Measurements from ENCODE around the gene SPATA2L. TPM values are rescaled to one million over a fixed set of nuclear protein-coding genes. Genes with fewer than 3 reads are reported as not detected.

Gene SPATA2L
- total RNA-seq, 1 donor: 37.7 TPM

- no peak for DNase-seq (ENCODE audit: low read depth in 2 of 3, low spot score in 2 of 3)
These were observed 40.3 kb downstream of the SPATA2L start for GRCh38 chr16:89661215-89661614.

- DNase-seq (ENCODE audit: low read depth in 2 of 3, low spot score in 2 of 3): no peak
These were observed 41.4 kb downstream of the SPATA2L start for GRCh38 chr16:89660146-89660545.

- DNase-seq (ENCODE audit: low read depth in 2 of 3, low spot score in 2 of 3): no peak
These were observed 43.2 kb downstream of the SPATA2L start for GRCh38 chr16:89658221-89658879.

GRCh38 chr16:89657442-89658220, 43.9 kb downstream of the SPATA2L start, which contains the start of the genes CHMP1A and SPATA33:
TSS of gene CHMP1A (minus strand) at chr16:89657708. CDS start at chr16:89657588, 120 bp downstream.
TSS of gene SPATA33 (plus strand) at chr16:89657836. CDS start at chr16:89657912, 76 bp downstream.
- DNase-seq (ENCODE audit: low read depth in 2 of 3, low spot score in 2 of 3): peak; percentile 88 to 93 (median 89)

- DNase-seq (ENCODE audit: low read depth in 2 of 3, low spot score in 2 of 3): no peak
These were observed 44.9 kb downstream of the SPATA2L start for GRCh38 chr16:89656435-89657121.

- DNase-seq (ENCODE audit: low read depth in 2 of 3, low spot score in 2 of 3): no peak
These were observed 46.4 kb downstream of the SPATA2L start for GRCh38 chr16:89655062-89655643.

- no peak for DNase-seq (ENCODE audit: low read depth in 2 of 3, low spot score in 2 of 3)
These were observed 47.7 kb downstream of the SPATA2L start for GRCh38 chr16:89653656-89654295.

- no peak for DNase-seq (ENCODE audit: low read depth in 2 of 3, low spot score in 2 of 3)
These were observed 49.9 kb downstream of the SPATA2L start for GRCh38 chr16:89651584-89651983.

GRCh38 chr16:89646906-89647305, 54.6 kb downstream of the SPATA2L start:
- no peak for DNase-seq (ENCODE audit: low read depth in 2 of 3, low spot score in 2 of 3)

Other genes with a start within 250 kb of the SPATA2L start
- gene ANKRD11, start 211.1 kb downstream of the SPATA2L start, total RNA-seq: 80.8 TPM
- gene SPG7, start 193.3 kb downstream of the SPATA2L start, total RNA-seq: 132 TPM
- 12,006 TPM for gene RPL13, start 141.0 kb downstream of the SPATA2L start, total RNA-seq
- gene CPNE7, start 125.9 kb downstream of the SPATA2L start, total RNA-seq: 0.81 TPM
- gene DPEP1, start 88.1 kb downstream of the SPATA2L start, total RNA-seq: under 0.01 TPM
- gene CHMP1A, start 44.0 kb downstream of the SPATA2L start, total RNA-seq: 126 TPM
- 2.7 TPM for gene SPATA33, start 43.9 kb downstream of the SPATA2L start, total RNA-seq
- 39.6 TPM for gene CDK10, start 15.0 kb downstream of the SPATA2L start, total RNA-seq
- gene VPS9D1, start 19.2 kb upstream of the SPATA2L start, total RNA-seq: 5.1 TPM
- gene ZNF276, start 19.8 kb upstream of the SPATA2L start, total RNA-seq: 71.4 TPM
- 43.1 TPM for gene FANCA, start 114.9 kb upstream of the SPATA2L start, total RNA-seq
- 0.54 TPM for gene SPIRE2, start 126.8 kb upstream of the SPATA2L start, total RNA-seq
- gene TCF25, start 171.9 kb upstream of the SPATA2L start, total RNA-seq: 195 TPM
- gene MC1R, start 217.2 kb upstream of the SPATA2L start, total RNA-seq: 15.9 TPM
- gene TUBB3, start 221.6 kb upstream of the SPATA2L start, total RNA-seq: 1.1 TPM
- gene DEF8, start 247.1 kb upstream of the SPATA2L start, total RNA-seq: 29.4 TPM